Neural cell (in vitro differentiated cells): Measurements from ENCODE around the gene AK8. TPM values are rescaled to one million over a fixed set of nuclear protein-coding genes. Genes with fewer than 3 reads are reported as not detected.
"Not testable (repeated sequence)": the region's sequence is repeated elsewhere in the genome, so short reads cannot be mapped to it uniquely, and the experiment has no call there.

Source experiments
- H2AFZ ChIP-seq: fragments of 200-600, 300-800 bp; sonication (generic), shearing (Covaris generic); 2 replicates; pipeline ENCODE4 v1.6.0; 2014; ENCODE audit warnings: low read depth, mild to moderate bottlenecking, antibody characterized with exemption, low read length, moderate library complexity
- H3F3A ChIP-seq: fragments of 200-600 bp; shearing (Covaris generic); 2 replicates; pipeline ENCODE4 v1.6.1; 2016; ENCODE audit warnings: mild to moderate bottlenecking, moderate library complexity, mixed read lengths, antibody characterized with exemption, low read length; ENCODE audit not compliant: insufficient read depth, poor library complexity, severe bottlenecking
- H3K27ac ChIP-seq: fragments of 200-600, 300-800 bp; sonication (generic), shearing (Covaris generic); 2 replicates; pipeline ENCODE4 v1.5.1; 2014; ENCODE audit warnings: mild to moderate bottlenecking, low read length, moderate library complexity
- H3K27me3 ChIP-seq: fragments of 300-800, 200-600 bp; sonication (generic), shearing (Covaris generic); 2 replicates; pipeline ENCODE4 v1.6.0; 2014; ENCODE audit warnings: mild to moderate bottlenecking, low read depth, low read length, moderate library complexity; ENCODE audit not compliant: insufficient read depth
- H3K36me3 ChIP-seq: fragments of 300-800, 200-600 bp; sonication (generic), shearing (Covaris generic); 2 replicates; pipeline ENCODE4 v1.5.1; 2014; ENCODE audit warnings: mild to moderate bottlenecking, antibody characterized with exemption, low read length, moderate library complexity; ENCODE audit not compliant: insufficient read depth
- H3K4me2 ChIP-seq: fragments of 300-800, 200-600 bp; sonication (generic), shearing (Covaris generic); 2 replicates; pipeline ENCODE4 v1.6.0; 2014; ENCODE audit warnings: mild to moderate bottlenecking, low read length
- H3K4me3 ChIP-seq: fragments of 300-800, 200-600 bp; sonication (generic), shearing (Covaris generic); 2 replicates; pipeline ENCODE4 v1.5.1; 2014; ENCODE audit warnings: mild to moderate bottlenecking, low read length, moderate library complexity
- H3K79me2 ChIP-seq: fragments of 200-600 bp; shearing (Covaris generic); replicated peaks from 2 replicates; pipeline ENCODE4 v1.6.0; 2014; ENCODE audit warnings: mild to moderate bottlenecking, low read length, moderate library complexity; ENCODE audit not compliant: insufficient read depth
- H3K9ac ChIP-seq: fragments of 300-800, 200-600 bp; sonication (generic), shearing (Covaris generic); 2 replicates; pipeline ENCODE4 v1.6.1; 2016; ENCODE audit warnings: mild to moderate bottlenecking, low read length, mixed read lengths
- H3K9me2 ChIP-seq: fragments of 200-600 bp; shearing (Covaris generic); 2 replicates; pipeline ENCODE4 v1.6.1; 2016; ENCODE audit warnings: mild to moderate bottlenecking, low read length, mixed read lengths; ENCODE audit not compliant: insufficient read depth
- H3K9me3 ChIP-seq: fragments of 200-600, 300-800 bp; sonication (generic), shearing (Covaris generic); 2 replicates; pipeline ENCODE4 v1.6.1; 2016; ENCODE audit warnings: mild to moderate bottlenecking, mixed run types, low read length, moderate library complexity, mixed read lengths
- H4K20me1 ChIP-seq: fragments of 200-600 bp; shearing (Covaris generic); 2 replicates; pipeline ENCODE4 v1.6.1; 2016; ENCODE audit warnings: mild to moderate bottlenecking, mixed run types; ENCODE audit not compliant: insufficient read depth
- CTCF ChIP-seq: fragments of 450-650 bp; IDR thresholded peaks from 2 replicates; pipeline ENCODE4 v1.5.1; 2014; ENCODE audit warnings: antibody characterized with exemption, mild to moderate bottlenecking, moderate library complexity; ENCODE audit not compliant: poor library complexity, severe bottlenecking
- EP300 ChIP-seq: fragments of 450-650 bp; conservative IDR thresholded peaks from 2 replicates; pipeline ENCODE4 v1.6.1; 2014; ENCODE audit warnings: antibody characterized with exemption, mild to moderate bottlenecking, moderate library complexity; ENCODE audit not compliant: poor library complexity, severe bottlenecking
- EZH2 ChIP-seq: fragments of 200-600, 300-800 bp; shearing (Covaris generic), sonication (generic); IDR thresholded peaks from 2 replicates; pipeline ENCODE4 v1.6.1; 2014; ENCODE audit warnings: antibody characterized with exemption, low read length, borderline replicate concordance, mild to moderate bottlenecking; ENCODE audit not compliant: insufficient read depth, poor library complexity, severe bottlenecking
- MXI1 ChIP-seq: fragments of 450-650 bp; conservative IDR thresholded peaks from 2 replicates; pipeline ENCODE4 v1.6.1; 2014; ENCODE audit warnings: antibody characterized with exemption, mild to moderate bottlenecking; ENCODE audit not compliant: poor library complexity, severe bottlenecking
- POLR2AphosphoS5 ChIP-seq: IDR thresholded peaks from 2 replicates; pipeline ENCODE4 v1.6.1; 2012
- RAD21 ChIP-seq: fragments of 450-650 bp; conservative IDR thresholded peaks from 2 replicates; pipeline ENCODE4 v1.6.1; 2014; ENCODE audit warnings: antibody characterized with exemption, mild to moderate bottlenecking, moderate library complexity
- REST ChIP-seq: IDR thresholded peaks from 2 replicates; pipeline ENCODE4 v1.6.1; 2012; ENCODE audit warnings: borderline replicate concordance
- SMC3 ChIP-seq: fragments of 450-650 bp; conservative IDR thresholded peaks from 2 replicates; pipeline ENCODE4 v1.6.1; 2014; ENCODE audit warnings: antibody characterized with exemption, mild to moderate bottlenecking, moderate library complexity; ENCODE audit not compliant: poor library complexity
- TAF1 ChIP-seq: IDR thresholded peaks from 2 replicates; pipeline ENCODE4 v1.6.1; 2012; ENCODE audit warnings: low read depth
- polyA plus RNA-seq: library from polyadenylated mRNA; depleted of rRNA; stranded (reverse); fragments of >200 nt; gene quantifications from 2 replicates; pipeline ENCODE4 v1.2.3, GENCODE V29; 2014

AK8 gene
- polyA plus RNA-seq, 1 donor from 2014 or later, result 0.71 TPM

- no peaks in the 10 kb centered on the region for H3K27me3 ChIP-seq
- TF ChIP-seq EZH2 (no peak), TAF1 (no peak), POLR2AphosphoS5 (no peak), MXI1 (no peak), EP300 (no peak), REST (no peak), CTCF (no peak), RAD21 (no peak), SMC3 (no peak)
- H4K20me1 ChIP-seq, result no peaks in the 10 kb centered on the region
- no peak overlapping the region for H3K27ac ChIP-seq
- no peak overlapping the region for H3K9ac ChIP-seq
- H3K9me2 ChIP-seq, result no peaks in the 10 kb centered on the region
- H3K36me3 ChIP-seq, result no peaks in the 10 kb centered on the region
- H3F3A ChIP-seq, result no peaks in the 10 kb centered on the region
- H3K4me3 ChIP-seq, result no peak overlapping the region
- no peak overlapping the region for H2AFZ ChIP-seq
- no peak overlapping the region for H3K4me2 ChIP-seq
- H3K9me3 ChIP-seq, result no peaks in the 10 kb centered on the region
- H3K79me2 ChIP-seq, result no peaks in the 10 kb centered on the region
Measured at GRCh38 chr9:132712753-132713152, 165.3 kb downstream of the AK8 start.

GRCh38 chr9:132711846-132712245, 166.2 kb downstream of the AK8 start:
- no peaks in the 10 kb centered on the region for H3K79me2 ChIP-seq
- no peak overlapping the region for H3K4me3 ChIP-seq
- no peaks in the 10 kb centered on the region for H3K36me3 ChIP-seq
- H4K20me1 ChIP-seq, result no peaks in the 10 kb centered on the region
- no peaks in the 10 kb centered on the region for H3K9me3 ChIP-seq
- TF ChIP-seq EP300, result no peak
- H3K4me2 ChIP-seq, result no peak overlapping the region
- H3K27me3 ChIP-seq, result no peaks in the 10 kb centered on the region
- no peak overlapping the region for H3K27ac ChIP-seq
- no peaks in the 10 kb centered on the region for H3F3A ChIP-seq
- H3K9ac ChIP-seq, result no peak overlapping the region
- no peak overlapping the region for H2AFZ ChIP-seq
- H3K9me2 ChIP-seq, result no peaks in the 10 kb centered on the region

- H3K9me2 ChIP-seq, H3K79me2 ChIP-seq, H3K9ac ChIP-seq, H3K36me3 ChIP-seq, H2AFZ ChIP-seq, H3K27ac ChIP-seq, H3K9me3 ChIP-seq, H3K4me2 ChIP-seq, H3K27me3 ChIP-seq, H3F3A ChIP-seq, H4K20me1 ChIP-seq, H3K4me3 ChIP-seq: not testable (repeated sequence)
Measured at GRCh38 chr9:132711152-132711551, 166.9 kb downstream of the AK8 start.
